ENCODE results near the gene RGS9BP.
A peak's percentile ranks its signal among the peaks of the same experiment; 100 is the strongest.
"Not testable (repeated sequence)": the region's sequence is repeated elsewhere in the genome, so short reads cannot be mapped to it uniquely, and the experiment has no call there.

RGS9BP gene

DNA sequence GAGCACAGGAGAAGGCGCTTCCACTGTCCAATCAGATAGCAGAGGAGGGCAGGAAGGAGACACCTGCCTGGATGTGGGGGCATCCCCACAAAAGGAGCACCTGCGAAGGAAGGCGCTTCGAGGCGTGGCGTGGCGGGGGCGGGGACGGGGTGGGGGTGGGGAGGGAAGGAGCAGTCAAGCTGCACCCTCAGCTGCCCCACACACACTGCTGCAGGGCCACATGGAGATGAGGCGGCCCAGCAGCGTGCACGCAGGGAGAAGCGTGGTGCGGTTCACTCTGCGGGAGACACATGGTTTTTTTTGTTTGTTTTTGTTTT lies 22.1 kb upstream of the RGS9BP start:
- Mint-ChIP-seq H3K27ac (no peak overlapping the region), H3K4me1 (ENCODE audit: low read depth) (no peaks in the 10 kb centered on the region), H3K4me3 (no peak overlapping the region), H3K36me3 (peaks cover 3% of the 10 kb centered on the region), H3K9me3 (ENCODE audit: low read depth) (no peaks in the 10 kb centered on the region), H3K27me3 (no peaks in the 10 kb centered on the region)

- not testable (repeated sequence) for H3K4me1 Mint-ChIP-seq (ENCODE audit: low read depth); H3K27me3 Mint-ChIP-seq; H3K9me3 Mint-ChIP-seq (ENCODE audit: low read depth); H3K36me3 Mint-ChIP-seq; H3K4me3 Mint-ChIP-seq; H3K27ac Mint-ChIP-seq
Measured at GRCh38 chr19:32656379-32656778, 19.3 kb upstream of the RGS9BP start.

GRCh38 chr19:32658075-32658474 lies 17.6 kb upstream of the RGS9BP start:
- H3K27me3 Mint-ChIP-seq: no peaks in the 10 kb centered on the region
- H3K4me1 Mint-ChIP-seq (ENCODE audit: low read depth): peaks cover 4% of the 10 kb centered on the region
- no peaks in the 10 kb centered on the region for H3K9me3 Mint-ChIP-seq (ENCODE audit: low read depth)
- H3K36me3 Mint-ChIP-seq: no peaks in the 10 kb centered on the region
- no peak overlapping the region for H3K4me3 Mint-ChIP-seq
- no peak overlapping the region for H3K27ac Mint-ChIP-seq

GRCh38 chr19:32658527-32658926 lies 17.1 kb upstream of the RGS9BP start:
- H3K27ac Mint-ChIP-seq: no peak overlapping the region
- H3K36me3 Mint-ChIP-seq: no peaks in the 10 kb centered on the region
- H3K4me3 Mint-ChIP-seq: no peak overlapping the region
- no peaks in the 10 kb centered on the region for H3K9me3 Mint-ChIP-seq (ENCODE audit: low read depth)
- peaks cover 7% of the 10 kb centered on the region for H3K4me1 Mint-ChIP-seq (ENCODE audit: low read depth)
- H3K27me3 Mint-ChIP-seq: no peaks in the 10 kb centered on the region

GRCh38 chr19:32661318-32661717 lies 14.3 kb upstream of the RGS9BP start:
- H3K4me3 Mint-ChIP-seq: no peak overlapping the region
- no peaks in the 10 kb centered on the region for H3K36me3 Mint-ChIP-seq
- no peak overlapping the region for H3K27ac Mint-ChIP-seq
- H3K9me3 Mint-ChIP-seq (ENCODE audit: low read depth): no peaks in the 10 kb centered on the region
- H3K4me1 Mint-ChIP-seq (ENCODE audit: low read depth): peaks cover 7% of the 10 kb centered on the region
- H3K27me3 Mint-ChIP-seq: no peaks in the 10 kb centered on the region

GRCh38 chr19:32662186-32662585 lies 13.5 kb upstream of the RGS9BP start:
- Mint-ChIP-seq H3K27ac (no peak overlapping the region), H3K36me3 (no peaks in the 10 kb centered on the region), H3K27me3 (no peaks in the 10 kb centered on the region), H3K4me3 (no peak overlapping the region), H3K9me3 (ENCODE audit: low read depth) (no peaks in the 10 kb centered on the region), H3K4me1 (ENCODE audit: low read depth) (peaks cover 7% of the 10 kb centered on the region)

DNA sequence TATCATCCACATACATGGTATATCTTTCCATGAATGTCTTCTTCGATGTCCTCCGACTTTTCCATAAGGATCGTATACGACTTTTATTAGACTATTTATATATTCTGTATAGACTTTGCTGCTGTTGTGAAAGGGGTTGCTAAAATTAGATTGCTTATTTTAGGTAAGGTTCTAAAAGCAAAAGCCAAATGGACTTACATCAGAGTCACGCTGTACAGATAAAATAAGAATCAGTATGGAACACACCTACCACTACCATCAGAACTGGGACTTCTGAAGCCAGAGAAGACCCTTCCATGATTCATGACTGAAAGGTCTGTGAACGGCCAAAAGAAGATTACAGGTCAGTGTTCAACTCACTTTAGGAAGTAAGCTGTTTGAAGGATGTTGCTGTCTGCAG lies 9.6 kb upstream of the RGS9BP start:
- Mint-ChIP-seq H3K4me3 (no peak overlapping the region), H3K36me3 (peaks cover 2% of the 10 kb centered on the region), H3K27ac (no peak overlapping the region), H3K4me1 (ENCODE audit: low read depth) (peaks cover 20% of the 10 kb centered on the region), H3K9me3 (ENCODE audit: low read depth) (no peaks in the 10 kb centered on the region), H3K27me3 (no peaks in the 10 kb centered on the region)

- no peak overlapping the region for H3K4me3 Mint-ChIP-seq
- peaks cover 38% of the 10 kb centered on the region for H3K4me1 Mint-ChIP-seq (ENCODE audit: low read depth)
- H3K27me3 Mint-ChIP-seq: no peaks in the 10 kb centered on the region
- H3K27ac Mint-ChIP-seq: no peak overlapping the region
- peaks cover 2% of the 10 kb centered on the region for H3K36me3 Mint-ChIP-seq
- H3K9me3 Mint-ChIP-seq (ENCODE audit: low read depth): no peaks in the 10 kb centered on the region
Measured at GRCh38 chr19:32669310-32669709, 6.3 kb upstream of the RGS9BP start.

GRCh38 chr19:32671883-32672593 lies 3.6 kb upstream of the RGS9BP start:
- Mint-ChIP-seq H3K4me3 (no peak overlapping the region), H3K27ac (no peak overlapping the region)

GRCh38 chr19:32672841-32673240 lies 2.8 kb upstream of the RGS9BP start:
- Mint-ChIP-seq H3K4me3 (peak overlapping the region; percentile 96), H3K36me3 (peaks cover 2% of the 10 kb centered on the region), H3K27ac (no peak overlapping the region), H3K27me3 (peaks cover 6% of the 10 kb centered on the region), H3K4me1 (ENCODE audit: low read depth) (peaks cover 43% of the 10 kb centered on the region), H3K9me3 (ENCODE audit: low read depth) (no peaks in the 10 kb centered on the region)

More at GRCh38 chr19:32671883-32672593, 3.6 kb upstream of the RGS9BP start:
- peaks cover 38% of the 10 kb centered on the region for H3K4me1 Mint-ChIP-seq (ENCODE audit: low read depth)
- peaks cover 2% of the 10 kb centered on the region for H3K36me3 Mint-ChIP-seq
- H3K27me3 Mint-ChIP-seq: peaks cover under 1% of the 10 kb centered on the region
- H3K9me3 Mint-ChIP-seq (ENCODE audit: low read depth): no peaks in the 10 kb centered on the region

- no peaks in the 10 kb centered on the region for H3K9me3 Mint-ChIP-seq (ENCODE audit: low read depth)
- H3K4me3 Mint-ChIP-seq: peak overlapping the region; percentile 96
- H3K27ac Mint-ChIP-seq: no peak overlapping the region
- peaks cover 2% of the 10 kb centered on the region for H3K36me3 Mint-ChIP-seq
- H3K27me3 Mint-ChIP-seq: peaks cover 6% of the 10 kb centered on the region
- H3K4me1 Mint-ChIP-seq (ENCODE audit: low read depth): peaks cover 43% of the 10 kb centered on the region
Measured at GRCh38 chr19:32673573-32673972, 2.1 kb upstream of the RGS9BP start.

- Mint-ChIP-seq H3K4me1 (ENCODE audit: low read depth) (peaks cover 42% of the 10 kb centered on the region), H3K27ac (peak overlapping the region; percentile 82), H3K9me3 (ENCODE audit: low read depth) (no peaks in the 10 kb centered on the region), H3K36me3 (peaks cover 2% of the 10 kb centered on the region), H3K4me3 (peak overlapping the region; percentile 96), H3K27me3 (peaks cover 6% of the 10 kb centered on the region)
Measured at GRCh38 chr19:32674153-32674930, 1.3 kb upstream of the RGS9BP start.

DNA sequence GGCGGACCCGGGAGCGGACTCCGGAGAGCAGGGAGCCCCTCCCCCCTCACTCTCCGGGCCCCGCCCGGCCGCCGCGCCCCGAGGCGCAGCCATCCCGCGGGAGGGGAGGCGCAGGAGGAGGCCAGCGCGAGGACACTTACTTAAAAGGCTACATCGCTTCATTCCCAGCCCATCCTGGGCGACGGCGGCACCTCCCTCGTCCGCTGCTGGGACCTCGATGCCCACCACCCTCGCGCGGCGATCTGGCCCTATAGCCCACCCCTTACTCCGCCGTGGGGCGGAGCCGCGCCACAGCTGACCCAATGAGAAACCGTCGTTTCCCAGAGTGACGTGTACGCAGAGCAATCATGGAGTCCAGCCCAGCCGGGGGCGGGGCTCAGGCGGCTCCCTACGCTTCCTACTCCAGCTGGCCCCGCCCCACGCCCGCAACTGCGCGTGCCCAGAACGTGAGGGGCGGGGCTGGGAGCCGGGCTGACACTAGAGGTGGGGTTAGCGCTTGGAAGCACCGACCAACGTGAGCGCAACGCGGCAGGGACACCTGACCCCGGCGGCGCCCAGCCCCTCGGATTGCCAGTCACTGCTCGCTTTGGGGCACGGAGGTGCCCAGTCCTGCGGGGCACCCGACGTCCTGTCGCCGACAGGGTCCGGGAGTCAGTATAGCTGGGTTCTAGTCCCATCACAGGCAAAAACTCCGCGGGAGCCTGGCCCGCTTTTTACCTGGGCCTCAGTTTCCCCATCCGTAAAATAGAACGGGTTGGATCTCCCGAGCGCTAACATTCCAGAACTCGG lies 523 bp upstream of the RGS9BP start, which contains the start of gene ANKRD27:
ANKRD27 (minus strand) TSS at position 250 of the 789 bp plus-strand sequence. CDS start 16,165 bp downstream, outside the sequence.
- Mint-ChIP-seq H3K9me3 (ENCODE audit: low read depth) (no peaks in the 10 kb centered on the region), H3K4me3 (peak within 1 kb of the TSS; percentile 96), H3K27ac (peak within 1 kb of the TSS; percentile 82), H3K36me3 (peaks cover under 1% of the 10 kb centered on the region), H3K27me3 (peaks cover 6% of the 10 kb centered on the region), H3K4me1 (ENCODE audit: low read depth) (peaks cover 35% of the 10 kb centered on the region)

GRCh38 chr19:32676186-32676894 lies 692 bp downstream of the RGS9BP start:
- Mint-ChIP-seq H3K27ac (no peak overlapping the region), H3K27me3 (peaks cover 6% of the 10 kb centered on the region), H3K4me3 (no peak overlapping the region), H3K9me3 (ENCODE audit: low read depth) (no peaks in the 10 kb centered on the region), H3K4me1 (ENCODE audit: low read depth) (peaks cover 31% of the 10 kb centered on the region), H3K36me3 (no peaks in the 10 kb centered on the region)
